AG08395 (cell line): ENCODE measurements around the gene RAB22A.

ENCODE experiments used
- DNase-seq: peaks from one replicate; pipeline ENCODE4 v3.0.0; 2012; ENCODE audit warnings: mixed read lengths, low spot score

Gene RAB22A

GRCh38 chr20:58309591-58310290 is at the start of gene RAB22A:
Gene RAB22A, plus strand, starts transcription at chr20:58309715. Its CDS starts 262 bp downstream, at chr20:58309977.
- peak; percentile 95 for DNase-seq

DNA sequence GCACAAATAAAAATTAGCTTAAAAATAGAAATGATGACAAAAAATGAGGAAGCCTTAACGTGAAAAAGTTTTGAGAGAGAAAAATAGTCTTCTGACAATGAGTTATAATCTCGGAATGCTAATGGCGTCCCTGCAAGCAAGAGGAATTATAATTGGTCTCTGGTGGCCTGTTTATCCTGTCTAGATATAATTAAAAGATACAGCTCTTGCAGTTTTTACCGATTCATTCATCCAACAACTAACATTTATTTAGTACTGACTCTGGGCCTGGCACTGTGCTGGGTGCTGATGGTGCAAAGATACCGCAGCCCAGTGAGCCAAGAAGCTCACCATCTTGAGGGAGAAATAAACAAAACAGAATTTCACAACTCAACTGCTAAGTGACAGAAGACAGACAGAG is 49.5 kb upstream of the RAB22A start:
- no peak for DNase-seq

DNA sequence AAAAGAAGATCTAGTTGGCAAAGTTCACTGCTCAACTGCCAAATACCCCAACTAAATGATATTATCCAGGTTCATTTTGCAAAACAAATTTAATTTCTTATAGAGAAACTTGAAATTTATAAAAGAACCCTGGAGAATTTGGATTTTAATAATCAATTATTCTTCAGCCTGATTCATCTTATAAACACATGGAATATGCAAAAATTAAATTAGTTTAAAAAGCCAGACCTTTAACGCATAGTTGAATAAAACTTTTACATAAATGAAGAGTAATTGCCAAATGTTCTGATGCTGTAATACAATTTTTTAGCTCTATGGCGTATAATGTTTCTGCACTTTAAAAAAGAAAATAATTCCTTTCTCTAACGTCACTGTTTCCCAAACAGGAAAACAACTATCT is 47.9 kb upstream of the RAB22A start:
- no peak for DNase-seq

- no peak for DNase-seq
Observed at GRCh38 chr20:58264271-58264670, 45.2 kb upstream of the RAB22A start.

DNA sequence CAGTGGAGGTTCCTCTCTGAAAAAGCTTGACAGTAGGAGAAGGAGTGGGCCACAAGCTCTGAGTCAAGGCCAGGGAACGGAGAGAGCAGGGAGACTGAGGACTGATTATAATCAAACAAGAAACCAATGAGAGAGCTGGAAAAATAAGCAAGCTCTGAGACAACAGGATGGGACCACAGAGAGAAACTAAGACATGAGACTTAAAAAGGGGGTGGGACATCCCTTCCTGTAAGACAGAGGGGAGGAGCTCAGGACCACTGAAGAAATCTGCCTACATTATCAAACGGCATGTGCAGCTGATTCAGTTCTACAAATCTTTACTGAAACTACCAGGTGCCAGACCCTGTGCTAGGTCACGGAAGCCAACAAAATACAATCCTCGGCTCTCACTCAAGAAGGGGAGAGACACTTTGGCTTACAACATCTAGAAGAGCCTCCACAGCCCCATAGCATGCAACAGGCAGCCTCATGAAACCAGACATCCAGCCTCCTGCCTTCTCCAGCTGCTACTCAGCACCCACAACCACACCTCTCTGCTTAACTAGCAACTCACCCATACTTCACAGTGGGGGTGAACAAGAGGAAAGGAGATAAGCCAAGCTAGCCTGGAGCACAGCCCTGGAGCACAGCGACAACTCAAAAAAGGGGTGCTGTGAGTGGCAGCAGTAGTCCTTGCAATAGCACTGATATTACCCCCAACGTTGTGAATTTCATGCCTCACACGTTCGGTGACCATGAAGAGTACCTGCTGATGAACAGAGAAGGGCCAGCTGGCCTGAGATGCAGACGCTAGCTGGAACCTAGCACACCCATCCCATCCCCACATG is 41.9 kb upstream of the RAB22A start:
- no peak for DNase-seq

GRCh38 chr20:58268421-58268821 is 41.1 kb upstream of the RAB22A start:
- no peak for DNase-seq

- no peak for DNase-seq
Observed at GRCh38 chr20:58268936-58269619, 40.4 kb upstream of the RAB22A start.

- no peak for DNase-seq
Observed at GRCh38 chr20:58271606-58272351, 37.7 kb upstream of the RAB22A start.

DNA sequence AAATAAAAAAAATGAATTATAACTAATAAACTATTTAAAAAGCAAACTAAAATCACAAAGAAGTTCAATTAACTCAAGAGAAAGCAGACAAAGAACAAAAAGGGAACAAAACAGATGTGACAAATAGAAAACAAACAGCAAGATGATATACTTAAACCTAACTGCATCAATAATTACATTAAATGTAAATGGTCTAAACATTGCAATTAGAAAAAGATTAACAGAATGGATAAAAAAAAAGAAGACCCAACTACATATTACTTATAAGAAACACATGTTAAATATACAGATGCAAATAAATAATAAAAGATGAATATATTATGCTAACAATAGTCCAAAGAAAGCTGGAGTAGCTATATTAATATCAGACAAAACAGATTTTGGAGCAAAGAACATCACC is 35.1 kb upstream of the RAB22A start:
- DNase-seq: no peak

DNA sequence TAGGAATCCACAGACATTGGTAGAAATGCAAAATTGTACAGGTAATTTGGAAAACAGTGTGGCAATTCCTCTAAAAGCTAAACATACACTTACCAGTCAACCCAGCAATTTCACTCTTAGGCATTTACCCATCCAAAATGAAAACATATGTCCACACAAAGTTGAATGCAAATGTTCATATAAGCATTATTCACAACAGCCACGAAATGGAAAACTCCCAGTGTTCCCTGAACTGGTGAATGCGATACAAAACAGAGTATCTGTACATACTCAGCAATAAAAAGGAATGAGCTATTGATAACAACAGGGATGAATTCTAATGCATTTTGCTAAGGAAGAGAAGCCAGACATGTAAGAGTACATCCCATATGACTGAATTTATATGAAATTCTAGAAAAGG is 32.4 kb upstream of the RAB22A start:
- DNase-seq: no peak

- DNase-seq: no peak
Observed at GRCh38 chr20:58277578-58278472, 31.7 kb upstream of the RAB22A start.

- no peak for DNase-seq
Observed at GRCh38 chr20:58286729-58287128, 22.8 kb upstream of the RAB22A start.

GRCh38 chr20:58287638-58288037 is 21.9 kb upstream of the RAB22A start:
- DNase-seq: no peak

- DNase-seq: no peak
Observed at GRCh38 chr20:58289143-58289542, 20.4 kb upstream of the RAB22A start.

GRCh38 chr20:58293453-58293852 is 16.1 kb upstream of the RAB22A start:
- no peak for DNase-seq

DNA sequence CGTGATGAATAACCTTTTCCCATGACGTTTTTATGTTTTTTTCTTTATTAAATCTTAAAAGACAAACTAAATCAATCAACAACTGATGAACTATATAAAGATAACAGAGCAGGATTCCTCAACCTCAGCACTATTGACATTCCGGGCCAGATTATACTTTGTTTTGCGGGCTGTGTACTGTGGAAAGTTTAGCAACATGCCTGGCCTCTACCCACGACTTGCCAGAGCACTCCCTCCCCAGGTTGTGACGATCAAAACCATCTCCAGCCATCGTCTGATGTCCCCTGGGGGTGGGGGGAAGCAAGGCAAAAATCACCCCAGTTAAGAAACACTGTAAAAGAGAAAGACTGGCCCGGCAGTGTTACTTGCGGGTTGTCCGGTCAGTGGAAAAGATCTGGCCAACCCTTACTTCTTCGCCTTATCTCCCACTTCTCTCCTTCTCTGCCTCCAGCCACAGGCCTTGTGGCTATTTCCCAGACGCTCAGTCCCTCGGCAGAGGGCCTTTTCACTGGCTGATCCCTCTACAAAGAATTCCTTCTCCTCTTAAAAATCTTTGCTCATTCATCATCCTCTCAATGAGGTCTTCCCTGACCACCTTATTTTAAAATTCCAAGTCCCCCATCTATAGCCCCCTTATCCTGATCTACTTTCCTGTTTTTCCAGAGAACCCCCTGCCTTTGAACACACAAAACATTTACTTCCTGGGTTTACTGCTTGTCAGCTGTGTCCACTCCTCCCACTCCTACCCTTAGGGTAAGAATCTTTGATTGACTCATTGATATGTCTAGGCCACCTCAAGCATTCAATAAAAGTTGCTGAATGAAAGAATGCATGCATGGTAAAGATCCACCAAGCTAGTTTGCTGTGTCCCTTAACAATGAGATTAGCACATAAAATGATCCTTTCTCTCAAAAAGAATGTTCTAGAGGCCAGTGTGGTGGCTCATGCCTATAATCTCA is 14.7 kb upstream of the RAB22A start:
- DNase-seq: no peak

- no peak for DNase-seq
Observed at GRCh38 chr20:58296051-58296837, 13.3 kb upstream of the RAB22A start.

GRCh38 chr20:58297394-58297793 is 12.1 kb upstream of the RAB22A start:
- no peak for DNase-seq

GRCh38 chr20:58300321-58300720 is 9.2 kb upstream of the RAB22A start:
- DNase-seq: no peak
